Cerebellar nuclear complex (tissue), 1 donor: ENCODE data around the gene CRYL1.
A peak's percentile ranks its signal among the peaks of the same experiment; 100 is the strongest.

Source experiments
- DNase-seq, 2 experiments: peaks; one replicate each; lab custom pipeline; 2025; lab: John Stamatoyannopoulos, UW

The CRYL1 gene

DNA sequence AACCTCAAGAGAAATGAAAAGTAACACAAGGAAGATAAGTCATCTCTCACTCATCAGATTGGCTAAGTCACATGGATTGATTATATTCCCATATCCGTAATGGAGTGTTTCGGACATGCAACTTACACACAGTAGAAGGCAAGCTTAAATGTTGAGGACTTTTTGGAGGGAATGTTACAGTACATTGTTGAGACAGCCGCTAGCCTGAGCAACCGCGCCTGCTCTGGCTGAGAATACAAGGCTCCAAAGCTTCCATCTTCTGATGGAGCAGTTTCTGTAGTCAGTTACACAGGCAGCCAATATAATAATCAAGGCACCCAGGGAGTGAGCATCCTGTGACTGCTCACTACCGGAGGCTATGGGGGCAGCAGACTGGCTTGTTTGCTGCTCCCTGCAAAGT lies 1.0 kb upstream of the CRYL1 start:
- DNase-seq, result no peak

GRCh38 chr13:20525144-20525600 lies 485 bp downstream of the CRYL1 start:
- DNase-seq, result no peak

- no peak for DNase-seq
These were observed 4.1 kb downstream of the CRYL1 start for GRCh38 chr13:20521364-20522115.

DNA sequence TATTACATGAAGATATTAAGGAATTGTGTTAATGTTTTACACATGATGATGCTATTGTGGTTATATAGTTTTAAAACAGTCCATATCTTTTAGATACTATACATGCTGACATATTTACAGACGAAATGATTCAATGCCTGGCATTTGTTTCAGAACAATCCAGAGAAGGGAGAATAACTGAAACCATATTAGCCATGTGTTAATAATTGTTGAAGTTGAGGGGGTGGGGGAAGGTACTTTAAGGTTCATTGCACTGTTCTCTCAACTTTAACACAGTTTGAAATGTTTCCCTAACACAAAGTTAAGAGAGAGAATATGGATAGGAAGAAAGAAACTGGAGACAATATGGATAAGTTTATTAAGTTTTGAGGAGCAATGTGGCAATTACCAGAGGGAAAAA lies 5.8 kb downstream of the CRYL1 start:
- DNase-seq, result no peak

GRCh38 chr13:20518660-20519100 lies 7.0 kb downstream of the CRYL1 start:
- DNase-seq, result no peak

DNA sequence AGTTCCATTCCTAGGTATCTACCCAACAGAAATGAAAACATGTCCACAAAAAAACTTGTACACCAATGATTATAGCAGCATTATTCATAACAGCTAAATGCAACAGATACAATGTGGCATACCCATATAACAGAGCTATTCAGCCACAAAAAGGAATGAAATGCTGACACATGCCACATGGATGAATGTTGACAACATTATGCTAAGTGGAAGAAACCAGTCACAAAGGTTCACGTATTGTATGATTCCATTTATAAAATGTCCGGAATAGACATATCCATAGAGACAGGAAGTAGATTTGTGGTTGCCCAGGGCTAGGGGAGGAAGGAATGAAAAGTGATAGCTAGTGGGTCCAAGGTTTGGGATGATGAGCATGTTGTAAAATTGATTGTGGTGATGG lies 10.8 kb downstream of the CRYL1 start:
- DNase-seq, result no peak

GRCh38 chr13:20513466-20513995 lies 12.1 kb downstream of the CRYL1 start:
- DNase-seq, result no peak

- DNase-seq, result no peak
These were observed 13.5 kb downstream of the CRYL1 start for GRCh38 chr13:20512042-20512683.

DNA sequence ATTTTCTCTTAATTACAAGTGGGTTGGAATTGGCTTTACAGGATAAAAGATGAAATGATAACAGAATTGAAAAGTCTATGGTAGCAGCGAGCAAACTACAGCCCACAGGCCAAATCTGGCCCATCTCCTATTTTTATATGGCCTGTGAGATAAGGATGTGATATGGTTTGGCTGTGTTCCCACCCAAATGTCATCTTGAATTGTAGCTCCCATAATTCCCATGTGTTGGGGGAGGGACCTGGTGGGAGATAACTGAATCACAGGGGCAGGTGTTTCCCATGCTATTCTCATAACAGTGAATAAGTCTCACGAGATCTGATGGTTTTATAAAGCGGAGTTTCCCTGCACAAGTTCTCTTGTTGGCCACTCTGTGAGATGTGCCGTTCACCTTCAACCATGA lies 19.0 kb downstream of the CRYL1 start:
- DNase-seq, result no peak

DNA sequence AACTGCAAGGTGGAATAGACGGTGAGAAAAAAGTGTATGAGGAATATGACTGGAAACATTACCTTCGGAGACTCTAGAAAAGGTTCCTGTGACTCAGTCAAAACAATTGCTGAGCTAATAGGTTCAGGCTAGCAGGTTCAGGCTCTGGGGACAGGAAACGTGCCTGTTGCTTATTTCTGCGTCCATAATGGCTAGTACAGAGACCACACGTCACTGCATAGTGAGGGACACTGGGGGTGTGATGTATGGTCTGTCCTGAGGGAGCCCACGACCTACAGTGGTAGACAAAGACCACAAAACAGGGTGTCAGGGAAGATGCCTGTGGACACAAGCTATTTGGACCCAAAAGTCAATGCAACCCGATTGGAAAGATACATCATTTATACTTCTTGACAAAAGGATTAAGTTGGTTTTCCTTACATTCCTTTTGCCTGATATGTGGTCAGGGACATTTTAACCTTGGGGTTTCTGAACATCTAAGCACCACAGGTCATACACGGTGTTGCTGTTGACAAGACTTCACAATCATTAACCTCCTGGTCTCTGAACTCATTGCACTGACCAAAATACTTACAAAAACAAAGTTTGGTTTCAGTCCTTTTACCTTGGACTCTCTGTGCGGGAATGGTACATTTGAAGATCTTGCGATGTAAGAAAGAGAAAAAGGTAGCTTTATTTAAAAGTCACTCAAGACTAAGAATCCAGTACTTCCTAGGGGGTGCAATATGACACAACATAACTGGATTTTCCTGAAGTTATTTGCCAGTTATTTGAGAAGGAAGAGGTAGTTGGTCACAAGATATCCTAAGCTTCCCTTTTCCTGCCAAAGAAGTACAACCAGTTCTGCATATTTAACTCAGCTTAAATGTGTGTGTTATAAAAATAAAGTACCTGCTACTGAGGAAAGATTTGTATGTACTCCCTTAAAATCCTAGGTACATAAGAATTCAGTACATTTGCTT lies 20.0 kb downstream of the CRYL1 start:
- no peak for DNase-seq

- DNase-seq, result no peak
These were observed 22.3 kb downstream of the CRYL1 start for GRCh38 chr13:20503088-20504083.

DNA sequence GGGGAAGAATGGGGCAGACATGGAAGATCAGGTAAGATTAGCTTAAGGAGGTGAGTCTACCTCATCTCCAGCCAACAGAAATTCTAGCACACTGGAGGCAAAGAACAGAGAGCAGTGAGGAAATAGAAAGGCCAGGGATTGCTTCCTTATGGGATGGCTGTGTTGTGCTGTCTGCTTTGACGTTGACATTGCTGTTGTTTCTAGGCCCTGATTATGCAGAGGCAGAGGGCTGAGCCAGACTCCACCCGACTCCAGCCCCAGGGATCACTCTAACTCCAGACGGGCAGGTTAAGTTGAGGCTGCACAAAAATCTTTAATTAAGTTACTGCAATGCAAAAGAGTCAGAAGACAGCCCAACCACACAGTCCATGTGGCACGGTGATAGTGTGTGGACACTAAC lies 24.1 kb downstream of the CRYL1 start:
- no peak for DNase-seq

DNA sequence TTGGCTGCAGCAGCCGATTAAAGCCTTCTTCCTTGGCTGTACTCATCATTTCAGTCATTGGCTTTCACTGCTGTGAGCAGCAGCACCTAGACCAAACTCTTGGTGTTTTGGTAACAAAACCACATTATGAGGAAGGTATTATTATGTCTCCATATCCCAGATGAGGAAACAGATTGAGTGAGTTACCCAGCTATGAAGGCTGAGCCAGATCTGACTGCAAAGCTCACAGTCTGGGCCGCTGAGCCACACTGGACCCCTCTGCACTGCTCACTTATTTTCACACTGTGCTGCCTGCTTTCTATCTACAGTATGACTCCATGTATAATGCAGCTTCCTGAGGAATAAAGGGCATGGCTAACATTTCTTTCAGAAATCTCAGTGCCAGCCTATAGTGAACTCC lies 24.5 kb downstream of the CRYL1 start:
- DNase-seq, result no peak

DNA sequence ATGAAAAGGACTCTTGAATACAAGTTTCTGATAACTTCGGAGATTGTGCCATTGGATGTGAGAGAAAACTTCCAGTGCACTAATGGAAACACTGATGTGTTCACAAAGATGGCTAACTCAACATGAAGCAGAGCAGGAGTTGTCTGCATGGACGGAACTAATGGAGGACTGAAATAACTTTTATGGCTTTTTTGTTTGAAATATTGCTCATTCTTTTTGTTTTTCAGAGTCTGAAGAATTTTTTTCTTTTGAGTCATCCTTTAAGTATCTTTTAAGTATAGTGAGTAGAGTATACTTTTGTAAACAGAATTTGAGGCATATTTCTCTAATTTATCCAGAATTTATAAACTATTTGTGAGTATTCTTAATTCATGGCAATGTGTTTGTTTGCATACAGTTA lies 25.7 kb downstream of the CRYL1 start:
- no peak for DNase-seq

GRCh38 chr13:20498659-20499058 lies 27.0 kb downstream of the CRYL1 start:
- DNase-seq, result no peak

DNA sequence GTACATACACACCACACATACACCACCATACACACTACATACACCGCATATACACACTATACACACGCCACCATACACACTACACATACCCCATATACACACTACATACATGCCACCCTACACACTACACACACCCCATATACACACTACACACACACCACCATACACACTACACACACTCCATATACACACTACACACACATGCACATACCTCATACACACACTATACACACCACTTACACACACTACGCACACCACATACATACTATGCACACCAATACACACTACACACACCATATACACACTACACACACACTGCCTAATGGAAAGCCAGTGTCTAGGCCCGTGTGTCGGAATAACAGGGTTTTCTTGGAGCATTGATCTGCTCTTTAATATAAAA lies 27.5 kb downstream of the CRYL1 start:
- DNase-seq, result no peak

DNA sequence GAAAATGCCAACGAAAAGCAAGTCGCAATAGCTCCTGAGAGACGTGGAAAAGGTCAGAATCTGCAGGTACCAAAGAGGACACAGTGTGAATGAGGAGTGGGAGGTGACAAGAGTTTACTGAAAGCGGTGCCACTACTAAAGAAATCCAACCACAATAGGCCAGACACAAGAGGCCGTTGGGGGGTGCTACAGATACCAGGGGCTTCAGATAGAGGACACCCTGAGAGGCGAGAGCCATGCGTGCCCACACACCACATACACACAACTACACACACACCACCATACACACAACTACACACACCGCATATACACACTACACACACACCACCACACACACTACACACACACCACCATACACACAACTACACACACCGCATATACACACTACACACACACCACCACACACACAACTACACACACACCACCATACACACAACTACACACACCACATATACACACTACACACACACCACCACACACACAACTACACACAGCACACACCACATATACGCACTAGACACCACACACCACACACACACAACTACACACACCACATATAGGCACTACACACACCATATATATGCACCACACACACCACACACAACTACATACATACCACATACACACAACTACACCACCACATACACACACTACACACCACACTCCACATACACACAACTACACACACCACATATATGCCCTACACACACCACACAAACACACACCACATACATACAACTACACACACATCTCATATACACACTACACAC lies 28.5 kb downstream of the CRYL1 start:
- DNase-seq, result no peak

- peak in 1 of 2 experiments; percentile 8 for DNase-seq
These were observed 30.3 kb downstream of the CRYL1 start for GRCh38 chr13:20495087-20496023.

- DNase-seq, result no peak
These were observed 31.0 kb downstream of the CRYL1 start for GRCh38 chr13:20494656-20495055.
